Stimulated activated CD8-positive, alpha-beta memory T cell treated with anti-CD3 and anti-CD28 coated beads, Interleukin-7, amount 100 ng/mL, for 1 hour (primary cell): ENCODE results near the gene CCNY.

Experiments used
- DNase-seq, 2 donors: peaks; one replicate each; pipeline ENCODE4 v3.0.0-alpha.2; 2020; ENCODE audit warnings: low read depth in 2 of 2

CCNY gene

DNA sequence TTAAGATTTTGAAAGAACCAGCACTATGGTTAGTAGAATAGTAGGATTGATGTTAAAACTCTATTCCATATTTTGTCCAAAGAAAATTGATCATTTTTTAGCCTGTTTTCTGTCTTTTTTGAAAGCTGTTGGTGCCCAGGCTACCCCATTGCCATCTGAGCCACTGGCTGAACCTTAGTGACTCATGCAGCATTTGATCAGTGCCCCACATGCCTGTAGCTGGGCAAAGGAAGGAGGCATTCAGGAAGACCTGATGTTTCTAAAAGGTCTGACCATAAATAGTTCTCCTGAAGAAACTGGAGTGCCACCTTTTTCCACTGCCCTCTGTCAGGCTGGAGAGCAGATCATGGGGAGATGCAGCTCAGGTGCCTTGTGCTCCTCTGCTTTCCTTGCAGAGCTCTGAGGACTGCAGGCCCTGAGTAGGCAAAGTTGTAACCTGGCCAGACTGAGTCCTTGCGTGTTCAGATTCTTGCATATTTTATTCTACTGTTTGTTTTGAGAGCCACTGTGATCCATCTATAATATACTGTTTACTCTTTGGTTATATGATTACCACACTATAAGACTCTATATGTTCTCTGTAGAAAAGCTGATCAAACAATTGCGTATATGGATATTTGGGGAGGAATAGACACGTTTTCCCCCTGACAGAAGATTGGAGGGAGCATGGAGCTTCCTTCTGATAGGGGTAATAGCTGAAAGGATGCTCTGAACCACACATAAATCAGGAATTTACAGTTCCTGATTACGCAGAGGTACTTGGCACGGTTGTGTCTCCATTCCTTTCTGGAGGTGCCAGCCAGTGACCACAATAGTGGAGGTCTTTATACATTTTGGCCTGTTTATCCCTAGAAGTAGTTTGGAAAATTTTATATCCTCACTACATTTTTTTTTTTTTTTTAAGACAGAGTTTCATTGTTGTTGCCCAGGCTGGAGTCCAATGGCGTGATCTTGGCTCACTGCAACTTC, 219.9 kb downstream of the CCNY start:
- DNase-seq, result no peak

DNA sequence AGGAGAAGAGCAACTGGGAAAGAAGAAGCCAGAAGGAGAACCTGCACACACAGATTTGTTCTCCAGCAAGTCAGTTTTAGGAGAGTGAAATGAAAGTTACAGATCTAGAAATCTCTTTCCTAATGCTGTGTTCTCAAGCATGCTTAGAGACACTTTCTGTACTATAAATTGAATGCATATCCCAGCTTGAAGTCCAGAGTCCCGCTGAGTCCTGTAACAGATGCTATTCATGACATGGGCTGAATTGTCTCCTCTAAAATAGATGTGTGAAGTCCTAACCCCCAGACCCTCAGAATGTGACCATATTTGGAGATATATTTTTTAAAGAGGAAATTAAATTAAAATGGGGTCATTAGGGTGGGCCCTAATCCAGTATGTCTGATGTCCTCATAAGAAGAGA, 222.0 kb downstream of the CCNY start:
- no peak for DNase-seq

DNA sequence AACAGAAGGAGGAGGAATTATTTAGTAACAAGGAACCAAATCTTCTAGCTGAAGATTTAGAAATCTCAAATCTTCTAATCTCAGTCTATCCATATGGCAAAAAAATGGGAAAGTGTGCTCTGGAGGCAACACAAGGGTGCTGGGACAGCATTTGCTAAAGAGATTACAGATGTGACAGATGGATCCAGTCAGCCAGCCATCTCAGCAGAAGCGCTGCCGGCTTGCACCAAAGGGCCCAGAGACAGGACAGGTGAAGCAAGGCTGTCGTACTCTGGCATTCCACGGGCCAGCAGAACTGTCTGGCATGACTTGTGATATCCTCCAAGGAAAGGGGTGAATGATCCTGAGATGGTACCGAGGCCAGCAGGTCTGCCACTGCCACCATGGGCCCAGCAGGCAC, 223.1 kb downstream of the CCNY start:
- no peak for DNase-seq

DNA sequence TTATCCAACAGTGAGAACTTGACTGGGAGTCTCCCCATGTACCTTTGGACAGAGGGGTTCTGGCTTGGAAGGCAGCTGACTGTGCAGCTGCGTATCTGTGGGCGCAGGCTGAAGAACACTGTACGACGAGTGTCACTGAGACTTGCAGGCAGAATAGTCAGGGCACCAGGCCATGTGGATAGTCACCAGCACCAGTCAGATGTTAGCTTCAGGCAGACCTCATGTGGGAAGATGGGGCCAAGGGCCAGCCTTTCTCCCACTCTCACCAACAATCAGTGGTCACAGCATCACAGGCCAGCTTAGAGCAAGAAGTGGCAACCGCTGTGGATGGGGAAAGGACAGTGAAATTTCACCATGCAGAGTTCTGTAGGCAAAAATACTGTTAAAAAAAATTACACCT, 225.4 kb downstream of the CCNY start:
- DNase-seq, result no peak

DNA sequence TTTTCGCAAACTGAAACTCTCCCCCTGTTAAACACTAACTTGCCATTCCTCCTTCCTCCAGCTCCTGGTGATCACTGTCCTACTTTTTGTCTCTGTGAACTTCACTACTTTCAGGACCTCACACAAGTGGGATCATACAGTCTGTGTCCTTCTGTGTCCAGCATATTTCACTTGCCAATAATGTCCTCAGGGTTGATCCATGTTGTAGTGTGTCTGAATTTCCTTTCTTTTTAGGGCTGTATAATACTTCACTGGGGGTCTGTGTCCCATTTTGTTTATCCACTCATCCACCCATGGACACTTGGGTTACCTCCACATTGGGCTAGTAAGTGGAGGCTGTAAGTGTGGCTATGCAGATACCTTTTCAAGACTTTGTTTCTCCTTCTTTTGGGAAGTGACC, 226.1 kb downstream of the CCNY start:
- DNase-seq, result no peak

DNA sequence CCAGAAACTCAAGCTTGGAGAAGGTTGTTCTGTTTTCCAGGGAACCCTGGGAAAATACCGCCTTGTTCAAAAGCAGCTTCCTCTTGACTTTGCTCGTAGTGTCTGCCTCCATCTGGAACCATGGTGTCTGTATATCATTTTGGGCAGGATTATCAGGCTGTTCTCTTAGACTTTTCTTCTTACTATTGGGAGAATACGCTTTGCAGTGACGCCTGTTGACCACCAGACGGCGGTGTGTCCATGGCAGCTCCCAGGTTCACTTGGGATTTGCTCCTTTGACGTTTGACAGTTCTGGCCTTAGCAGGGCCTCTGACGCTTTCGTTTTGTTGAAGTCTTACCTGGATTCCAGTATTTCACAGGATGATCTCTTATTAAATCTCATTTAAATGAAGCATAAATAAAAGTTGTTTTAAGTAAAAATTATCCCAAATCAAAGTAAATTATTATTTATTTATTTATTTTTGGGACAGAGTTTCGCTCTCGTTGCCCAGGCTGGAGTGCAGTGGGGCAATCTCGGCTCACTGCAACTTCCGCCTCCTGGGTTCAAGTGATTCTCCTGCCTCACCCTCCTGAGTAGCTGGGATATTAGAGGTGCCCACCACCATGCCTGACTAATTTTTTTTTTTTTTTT, 227.1 kb downstream of the CCNY start:
- peak in 1 of 2 donors; percentile 5 for DNase-seq

DNA sequence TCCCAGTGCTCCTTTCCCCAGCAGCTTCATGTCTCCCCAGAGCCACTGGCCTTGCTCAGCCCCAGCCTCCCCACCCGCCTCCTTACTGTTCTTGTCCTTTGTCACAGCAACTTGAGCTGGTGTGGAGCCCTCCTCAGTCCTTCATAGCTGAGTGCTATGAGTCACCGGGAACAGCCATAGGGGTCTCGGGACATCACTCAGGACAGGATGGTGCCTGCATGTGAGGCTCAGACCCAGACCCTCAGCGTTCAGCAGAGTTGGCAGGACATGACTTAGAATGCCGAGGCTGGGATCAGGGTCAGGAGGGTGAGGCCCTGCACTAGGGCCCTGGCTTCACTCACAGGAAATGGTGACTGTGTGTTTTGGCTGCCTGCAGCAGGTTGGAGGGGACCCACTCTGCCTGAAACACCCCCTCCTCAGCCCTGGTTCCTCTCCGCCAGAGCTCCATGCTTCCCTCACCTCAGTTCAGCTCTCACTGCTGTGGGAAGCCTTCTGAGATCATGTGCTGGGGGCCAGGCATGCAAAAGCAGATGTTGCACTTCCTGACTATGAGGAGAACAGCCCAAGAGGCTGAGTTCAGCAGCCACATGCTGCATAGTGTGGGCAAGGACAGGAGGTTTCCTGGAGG, 228.1 kb downstream of the CCNY start:
- DNase-seq, result no peak

DNA sequence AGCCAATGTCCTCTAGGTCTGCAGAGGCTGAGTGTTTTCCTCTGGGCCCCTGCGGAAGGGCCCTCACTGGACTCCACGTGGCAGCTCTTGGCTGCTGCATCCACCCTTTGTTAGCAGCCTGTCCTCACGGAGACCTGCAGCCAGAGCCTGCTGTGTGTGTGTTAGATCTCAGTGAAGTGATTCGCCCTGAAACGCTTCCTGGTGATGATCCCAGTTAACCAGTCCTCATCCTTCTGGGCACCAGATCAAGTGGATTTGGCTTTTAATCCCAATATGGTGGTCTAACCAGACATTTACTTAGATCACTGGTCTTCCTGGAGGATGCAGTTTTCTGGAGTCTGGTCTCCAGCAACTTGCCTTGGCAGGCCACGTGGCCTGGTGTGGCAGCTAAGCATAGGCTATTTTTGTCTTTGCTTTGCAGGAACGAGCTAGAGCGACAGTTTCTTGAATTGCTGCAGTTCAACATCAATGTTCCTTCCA, 229.3 kb downstream of the CCNY start:
- DNase-seq, result no peak

DNA sequence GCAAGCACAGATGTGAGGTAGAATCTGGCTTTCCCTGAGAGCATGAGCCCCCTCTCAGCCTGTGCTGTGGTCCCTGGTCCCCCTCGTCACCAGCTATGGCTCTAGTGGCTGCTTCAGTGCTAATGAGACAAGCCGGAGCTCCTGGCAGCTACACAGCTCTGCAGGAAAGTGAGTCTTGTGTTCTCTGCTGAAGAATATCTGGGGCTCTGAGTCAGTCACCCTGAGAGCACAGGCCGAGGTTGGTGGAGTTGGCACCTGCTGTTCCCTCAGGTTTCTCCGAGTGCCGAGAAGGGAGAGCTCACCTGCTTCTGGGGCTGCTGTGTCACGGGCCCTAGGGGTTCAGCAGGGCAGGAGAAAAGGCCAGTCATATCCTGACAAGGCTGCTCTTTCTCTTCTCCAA, 231.6 kb downstream of the CCNY start:
- DNase-seq, result no peak

DNA sequence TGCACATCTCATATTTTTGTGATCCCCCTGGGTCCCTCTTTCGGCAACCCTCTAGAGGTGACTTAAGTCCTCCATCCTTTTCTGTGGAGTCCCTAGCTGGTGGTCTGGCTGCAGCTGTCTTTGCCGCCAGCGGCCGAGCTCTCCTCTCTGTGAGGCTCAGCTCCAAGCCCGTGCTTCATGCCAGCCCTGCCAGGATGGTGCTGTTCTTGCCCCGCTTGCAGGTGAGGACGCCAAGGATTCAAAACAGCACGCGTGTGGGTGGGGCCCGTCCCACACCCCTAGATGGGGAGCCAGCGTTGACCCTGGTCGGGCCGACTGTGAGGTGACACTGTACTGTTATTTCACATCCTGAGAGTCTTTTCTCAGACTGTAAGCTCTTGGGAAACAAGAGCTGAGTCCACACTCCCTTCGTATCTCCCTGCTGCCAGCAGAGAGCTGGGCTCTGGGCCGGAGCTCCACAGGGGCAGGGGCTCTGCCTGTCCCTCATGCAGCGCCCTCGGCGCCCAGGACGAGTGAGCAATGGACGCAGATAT, 232.2 kb downstream of the CCNY start:
- no peak for DNase-seq

DNA sequence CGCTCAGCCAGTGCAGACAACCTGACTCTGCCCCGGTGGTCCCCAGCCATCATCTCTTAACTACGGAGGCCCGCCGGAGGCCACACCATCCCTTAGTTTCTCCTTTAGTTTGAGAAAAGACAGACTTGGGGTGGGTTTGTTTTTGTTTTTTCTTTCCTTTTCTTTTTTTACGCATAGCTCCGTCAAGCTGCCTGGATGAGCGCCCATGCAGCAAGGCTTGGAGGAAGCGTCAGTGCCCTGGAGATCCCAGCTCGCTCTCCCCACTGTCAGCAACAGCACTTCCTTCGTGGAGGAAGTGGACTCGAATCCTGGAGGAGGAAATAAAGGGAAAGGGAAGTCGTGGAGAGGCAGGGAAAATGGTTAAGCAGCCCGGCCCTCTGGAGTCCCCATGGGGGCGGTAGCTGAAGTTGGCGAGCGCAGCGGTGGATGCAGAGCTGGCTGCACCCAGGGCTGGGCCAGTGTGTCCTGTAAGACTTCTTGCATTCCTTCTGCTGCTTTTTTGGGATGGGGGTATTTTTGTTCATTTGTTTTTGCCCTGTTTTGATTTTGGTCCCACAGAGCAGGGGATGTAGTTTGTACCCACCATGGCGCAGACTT, 232.9 kb downstream of the CCNY start:
- DNase-seq, result no peak

DNA sequence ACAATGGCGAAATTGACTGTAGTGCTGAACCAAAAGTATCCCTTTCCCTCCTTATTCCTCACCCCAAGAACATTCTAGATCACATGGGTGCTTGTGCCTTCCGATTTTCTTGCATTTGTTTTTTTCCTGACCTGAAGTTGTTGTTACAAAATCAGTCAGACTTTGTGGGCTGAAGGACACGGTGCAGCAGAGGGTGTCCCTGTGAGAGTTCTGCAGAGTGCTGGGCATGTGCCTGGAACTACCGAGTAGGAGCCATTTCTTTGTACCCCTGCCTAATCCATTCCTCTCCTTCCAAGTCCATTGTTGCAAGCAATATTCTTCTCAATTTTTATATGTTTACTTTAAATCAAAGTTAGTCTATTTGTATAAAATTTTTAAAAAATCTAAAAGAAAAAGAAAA, 233.5 kb downstream of the CCNY start:
- no peak for DNase-seq

DNA sequence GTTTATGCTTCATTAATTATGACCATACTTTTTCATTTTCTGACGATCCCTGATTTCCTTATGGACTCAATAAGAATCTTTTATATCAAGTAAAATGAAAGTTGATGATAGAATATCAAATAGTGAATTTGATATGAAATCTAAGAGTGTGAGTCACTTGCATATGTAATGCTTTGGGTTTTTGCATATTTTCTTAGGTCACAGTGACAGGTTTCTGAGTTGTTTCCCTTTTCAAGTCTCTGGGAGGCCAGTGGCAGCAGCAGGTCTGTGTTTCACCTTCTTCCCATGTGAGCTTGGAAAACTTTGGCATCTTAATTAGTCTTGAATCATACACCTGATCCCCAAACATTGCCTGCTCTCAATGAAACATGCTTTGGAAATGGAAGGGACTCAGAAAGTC, 234.1 kb downstream of the CCNY start:
- DNase-seq, result no peak

DNA sequence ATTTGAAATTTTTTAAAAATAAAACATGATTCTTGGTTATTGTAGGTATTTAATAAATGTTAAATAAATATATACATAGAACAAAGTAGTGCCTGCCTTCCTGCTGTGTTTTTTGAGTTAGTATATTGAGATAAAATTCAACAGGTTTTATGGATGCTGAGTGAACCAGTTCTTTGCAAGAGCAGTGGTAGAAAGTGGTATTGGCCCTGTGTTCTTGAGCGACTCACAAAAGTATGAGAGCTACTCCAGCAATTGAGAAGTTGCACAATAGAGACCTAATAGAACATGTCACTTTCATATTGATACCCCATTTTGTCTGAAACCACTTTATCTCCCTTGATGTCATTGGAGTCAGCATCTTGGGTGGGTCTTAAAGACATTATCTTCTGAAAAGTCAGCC, 236.3 kb downstream of the CCNY start:
- no peak for DNase-seq

DNA sequence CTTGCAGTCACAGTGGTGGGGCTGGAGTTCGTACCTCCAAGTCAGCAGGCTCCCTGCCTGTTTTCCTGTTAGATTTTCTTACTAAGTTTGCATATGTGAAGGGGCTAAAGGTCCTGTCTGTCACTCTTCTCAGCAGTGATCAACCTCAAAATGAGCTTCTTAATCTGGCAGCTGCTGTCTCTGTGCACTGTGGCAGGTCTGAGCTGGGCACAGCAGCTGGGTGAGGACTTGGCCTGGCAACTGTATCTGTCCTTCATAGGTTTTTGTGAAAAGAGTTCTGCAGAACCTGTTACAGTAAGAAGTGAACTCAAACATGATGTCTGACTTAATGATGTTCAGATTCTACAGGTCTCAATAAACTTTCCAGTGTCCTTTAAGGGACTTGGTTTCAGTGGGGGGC, 237.5 kb downstream of the CCNY start:
- no peak for DNase-seq

DNA sequence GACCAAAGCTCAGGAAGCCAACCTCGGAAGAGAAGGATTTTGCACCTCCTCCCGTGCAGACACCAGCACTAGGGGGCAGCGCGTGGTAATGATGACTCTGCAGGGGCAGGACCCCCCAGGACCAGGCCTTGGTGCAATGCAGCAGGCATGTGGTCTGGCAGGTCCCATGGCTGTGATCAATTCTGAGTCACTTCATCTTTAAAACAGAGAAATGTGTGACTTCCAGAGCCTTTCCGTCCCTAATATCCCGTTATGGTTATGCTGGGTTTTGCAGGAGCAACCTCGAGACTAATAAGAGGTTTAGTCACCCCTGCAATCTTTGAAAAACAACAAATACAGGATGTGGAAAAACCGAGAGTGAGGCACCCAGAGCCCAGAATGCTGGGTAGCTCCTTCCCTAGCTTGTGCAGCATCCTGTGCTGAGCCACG, 238.6 kb downstream of the CCNY start:
- DNase-seq, result no peak

DNA sequence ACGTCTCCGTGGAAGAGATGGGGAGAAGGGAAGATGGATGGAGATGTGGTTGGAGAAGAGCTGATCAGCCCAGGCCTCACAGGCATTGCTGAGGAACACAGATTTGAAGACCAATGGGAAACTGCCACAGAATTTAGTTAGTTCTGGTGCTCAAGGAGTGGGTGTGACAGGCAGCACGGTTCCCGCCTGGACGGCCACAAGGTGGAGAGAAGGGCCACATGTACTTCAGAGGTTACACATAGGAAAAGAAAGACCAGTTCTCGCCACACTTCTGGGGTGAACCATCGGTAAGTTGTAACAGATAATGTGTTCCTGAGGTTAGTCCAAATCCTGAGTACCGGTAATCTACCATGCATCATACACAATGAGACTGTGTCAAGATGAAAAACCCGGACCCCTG, 239.3 kb downstream of the CCNY start:
- DNase-seq, result no peak

DNA sequence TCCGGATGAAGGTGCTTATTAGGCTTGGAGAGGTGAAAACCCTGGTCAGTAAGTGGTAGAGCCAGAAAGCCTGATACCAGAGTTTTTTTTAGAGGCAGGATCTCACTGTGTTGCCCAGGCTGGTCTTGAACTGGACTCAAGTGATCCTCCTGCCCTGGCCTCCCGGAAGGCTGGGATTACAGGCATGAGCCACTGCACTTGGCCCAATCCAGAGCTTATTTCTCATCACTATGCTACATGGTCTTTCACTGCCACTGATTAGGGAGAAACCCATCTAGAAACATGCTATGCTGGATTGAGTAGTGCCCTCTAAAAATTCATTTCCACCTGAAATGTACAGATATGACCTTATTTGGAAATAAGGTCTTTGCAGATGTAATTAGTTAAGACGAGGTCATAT, 240.4 kb downstream of the CCNY start:
- no peak for DNase-seq

DNA sequence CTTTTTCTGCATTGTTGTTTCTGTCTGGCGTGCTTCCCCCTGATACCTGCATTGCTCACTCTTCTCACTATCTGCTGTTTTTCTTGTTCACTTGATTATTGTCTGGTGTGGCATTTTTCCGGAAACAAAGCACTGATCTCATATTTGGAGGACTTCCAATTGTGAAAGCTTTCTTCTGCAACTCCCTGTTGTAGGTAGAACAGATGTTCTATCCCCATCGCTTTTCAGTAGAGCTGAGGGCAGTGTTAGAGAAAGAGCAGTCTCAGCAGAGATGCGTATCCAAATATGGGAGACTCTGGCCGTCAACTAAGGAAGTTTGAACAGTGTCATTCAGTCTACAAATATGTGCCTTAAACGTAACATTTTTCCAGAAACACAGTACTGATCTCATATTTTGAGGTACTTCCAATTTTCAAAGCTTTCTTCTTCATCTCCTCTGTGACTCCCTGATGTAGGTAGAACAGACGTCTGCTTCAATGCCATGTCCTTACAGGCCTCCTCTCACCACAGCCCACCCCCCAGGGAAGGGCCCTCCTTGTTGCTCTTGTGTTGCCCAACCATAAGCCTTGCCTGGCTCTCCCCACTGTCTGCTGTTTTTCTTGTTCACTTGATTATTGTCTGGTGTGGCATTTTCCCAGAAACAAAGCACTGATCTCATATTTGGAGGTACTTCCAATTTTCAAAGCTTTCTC, 241.8 kb downstream of the CCNY start:
- no peak for DNase-seq

DNA sequence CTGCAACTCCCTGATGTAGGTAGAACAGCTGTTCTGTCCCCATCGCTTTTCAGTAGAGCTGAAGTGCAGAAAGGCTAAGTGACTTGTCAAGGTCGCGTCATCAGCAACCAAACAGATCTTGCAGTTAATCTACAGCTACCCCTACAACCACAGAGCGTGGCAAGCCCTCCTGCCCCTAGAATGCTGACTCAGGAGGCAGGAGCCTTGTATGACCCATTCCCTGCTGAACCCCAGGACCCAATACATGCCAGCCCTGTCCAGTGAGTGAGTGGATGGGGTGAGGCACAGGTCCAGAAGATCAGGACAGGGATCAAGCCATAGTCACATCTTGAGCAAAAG, 242.3 kb downstream of the CCNY start:
- DNase-seq, result no peak

DNA sequence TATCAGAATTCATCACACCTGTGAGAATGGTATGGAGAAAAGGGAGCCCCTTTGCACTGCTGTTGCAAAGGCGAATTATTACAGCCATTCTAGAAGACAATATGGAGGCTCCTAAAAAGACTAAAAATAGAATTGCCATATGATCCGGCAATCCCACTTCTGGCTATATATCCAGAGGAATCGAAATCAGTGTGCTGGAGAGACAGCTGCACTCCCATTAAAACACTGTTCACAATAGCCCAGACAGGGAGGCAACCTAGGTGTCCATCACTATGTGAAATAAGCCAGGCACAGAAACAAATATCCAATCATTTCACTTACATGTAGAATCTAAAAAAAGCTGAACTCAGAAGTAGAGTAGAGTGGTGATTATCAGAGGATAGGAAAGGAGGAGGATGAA, 242.8 kb downstream of the CCNY start:
- no peak for DNase-seq
